ENCODE measurements around the gene PRRX2. TPM values are rescaled to one million over a fixed set of nuclear protein-coding genes. Genes with fewer than 3 reads are reported as not detected.
"Not testable (repeated sequence)": the region's sequence is repeated elsewhere in the genome, so short reads cannot be mapped to it uniquely, and the experiment has no call there.

The PRRX2 gene
- total and polyA plus RNA-seq, 7 experiments from 2014 or later, result 1.1 TPM; not detected in 6

GRCh38 chr9:129759804-129760502, 94.5 kb downstream of the PRRX2 start:
- no peaks in the 10 kb centered on the region for H3K36me3 ChIP-seq (ENCODE audit: control insufficient read depth in 2 of 3, insufficient read depth in 3 of 3, low read length in 3 of 3)
- ChIA-PET POLR2A (no interaction called here), CTCF (interaction anchor here (0.6 to 1.0 kb wide), 3 partner anchors 24 to 594 kb away, joined by 3 read pairs; no protein-coding TSS in a partner anchor)
- intact Hi-C loops (cut with micrococcal nuclease), result no loop called here
- DNase-seq (no peak), ATAC-seq (no peak)
- no peak overlapping the region for H3K4me3 ChIP-seq (ENCODE audit: low read length)
- Mint-ChIP-seq H3K27me3 (peaks cover 0 to 7% (median 0%) of the 10 kb centered on the region in 5 donors), H3K4me3 (no peak overlapping the region), H3K36me3 (no peaks in the 10 kb centered on the region), H3K4me1 (peaks cover 0 to 25% (median 15%) of the 10 kb centered on the region in 7 donors), H3K27ac (no peak overlapping the region), H3K9me3 (no peaks in the 10 kb centered on the region)
- H3K27ac ChIP-seq (ENCODE audit: low read depth, low read length), result no peak overlapping the region
- no peaks in the 10 kb centered on the region for H3K4me1 ChIP-seq (ENCODE audit: control insufficient read depth in 2 of 2, insufficient read depth in 2 of 2, low read length in 2 of 2)
- no peaks in the 10 kb centered on the region for H3K9me3 ChIP-seq (ENCODE audit: control insufficient read depth in 2 of 3, low read length in 3 of 3)
- H3K27me3 ChIP-seq (ENCODE audit: control insufficient read depth in 2 of 2, insufficient read depth in 2 of 2, low read length in 2 of 2), result no peaks in the 10 kb centered on the region

GRCh38 chr9:129760784-129761183, 95.3 kb downstream of the PRRX2 start:
- H3K36me3 Mint-ChIP-seq; H3K9me3 ChIP-seq (ENCODE audit: control insufficient read depth in 2 of 3, low read length in 3 of 3); H3K4me3 ChIP-seq (ENCODE audit: low read length); intact Hi-C loops (cut with micrococcal nuclease); H3K27me3 ChIP-seq (ENCODE audit: control insufficient read depth in 2 of 2, insufficient read depth in 2 of 2, low read length in 2 of 2); POLR2A ChIA-PET; H3K27ac Mint-ChIP-seq; H3K9me3 Mint-ChIP-seq; H3K4me3 Mint-ChIP-seq; H3K36me3 ChIP-seq (ENCODE audit: control insufficient read depth in 2 of 3, insufficient read depth in 3 of 3, low read length in 3 of 3); CTCF ChIA-PET; H3K27me3 Mint-ChIP-seq; DNase-seq; ATAC-seq; H3K27ac ChIP-seq (ENCODE audit: low read depth, low read length); H3K4me1 ChIP-seq (ENCODE audit: control insufficient read depth in 2 of 2, insufficient read depth in 2 of 2, low read length in 2 of 2): not testable (repeated sequence)
- peaks cover 0 to 25% (median 15%) of the 10 kb centered on the region in 7 donors for H3K4me1 Mint-ChIP-seq

GRCh38 chr9:129761293-129761900, 96.0 kb downstream of the PRRX2 start:
- no peaks in the 10 kb centered on the region for H3K9me3 ChIP-seq (ENCODE audit: control insufficient read depth in 2 of 3, low read length in 3 of 3)
- peaks cover 0 to 7% (median 0%) of the 10 kb centered on the region in 5 donors for H3K27me3 Mint-ChIP-seq
- no peak overlapping the region for H3K27ac Mint-ChIP-seq
- POLR2A ChIA-PET, result no interaction called here
- no peak overlapping the region for H3K4me3 ChIP-seq (ENCODE audit: low read length)
- peaks cover 0 to 19% (median 15%) of the 10 kb centered on the region in 7 donors for H3K4me1 Mint-ChIP-seq
- no peaks in the 10 kb centered on the region for H3K36me3 Mint-ChIP-seq
- H3K4me3 Mint-ChIP-seq, result no peak overlapping the region
- CTCF ChIA-PET, result interaction anchor here (0.7 kb wide), 1 partner anchor 12 kb away, joined by 3 read pairs; no protein-coding TSS in a partner anchor
- H3K27ac ChIP-seq (ENCODE audit: low read depth, low read length), result no peak overlapping the region
- no peak for ATAC-seq
- H3K36me3 ChIP-seq (ENCODE audit: control insufficient read depth in 2 of 3, insufficient read depth in 3 of 3, low read length in 3 of 3), result no peaks in the 10 kb centered on the region
- DNase-seq, result no peak
- peaks cover 0 to 2% (median 0%) of the 10 kb centered on the region in 11 donors for H3K9me3 Mint-ChIP-seq
- H3K27me3 ChIP-seq (ENCODE audit: control insufficient read depth in 2 of 2, insufficient read depth in 2 of 2, low read length in 2 of 2), result no peaks in the 10 kb centered on the region
- no peaks in the 10 kb centered on the region for H3K4me1 ChIP-seq (ENCODE audit: control insufficient read depth in 2 of 2, insufficient read depth in 2 of 2, low read length in 2 of 2)
- intact Hi-C loops (cut with micrococcal nuclease), result no loop called here

GRCh38 chr9:129761901-129762369, 96.5 kb downstream of the PRRX2 start:
- Mint-ChIP-seq H3K27me3 (peaks cover 0 to 6% (median 0%) of the 10 kb centered on the region in 5 donors), H3K4me1 (peaks cover 0 to 15% (median 13%) of the 10 kb centered on the region in 7 donors), H3K9me3 (peaks cover 0 to 2% (median 0%) of the 10 kb centered on the region in 11 donors), H3K36me3 (no peaks in the 10 kb centered on the region), H3K4me3 (no peak overlapping the region), H3K27ac (no peak overlapping the region)
- DNase-seq (no peak), ATAC-seq (no peak)
- Histone ChIP-seq H3K4me1 (ENCODE audit: control insufficient read depth in 2 of 2, insufficient read depth in 2 of 2, low read length in 2 of 2) (no peaks in the 10 kb centered on the region), H3K36me3 (ENCODE audit: control insufficient read depth in 2 of 3, insufficient read depth in 3 of 3, low read length in 3 of 3) (no peaks in the 10 kb centered on the region), H3K9me3 (ENCODE audit: control insufficient read depth in 2 of 3, low read length in 3 of 3) (no peaks in the 10 kb centered on the region), H3K4me3 (ENCODE audit: low read length) (no peak overlapping the region), H3K27ac (ENCODE audit: low read depth, low read length) (no peak overlapping the region), H3K27me3 (ENCODE audit: control insufficient read depth in 2 of 2, insufficient read depth in 2 of 2, low read length in 2 of 2) (no peaks in the 10 kb centered on the region)
- POLR2A ChIA-PET, result no interaction called here
- CTCF ChIA-PET, result interaction anchor here (0.7 kb wide), 1 partner anchor 11 kb away, joined by 3 read pairs; no protein-coding TSS in a partner anchor
- intact Hi-C loops (cut with micrococcal nuclease), result no loop called here

- ATAC-seq, result peak; percentile 82
- H3K4me3 Mint-ChIP-seq; H3K36me3 Mint-ChIP-seq; H3K4me1 Mint-ChIP-seq; H3K27ac Mint-ChIP-seq; H3K4me3 ChIP-seq (ENCODE audit: low read length); H3K27me3 ChIP-seq (ENCODE audit: control insufficient read depth in 2 of 2, insufficient read depth in 2 of 2, low read length in 2 of 2); H3K36me3 ChIP-seq (ENCODE audit: control insufficient read depth in 2 of 3, insufficient read depth in 3 of 3, low read length in 3 of 3); intact Hi-C loops (cut with micrococcal nuclease); H3K4me1 ChIP-seq (ENCODE audit: control insufficient read depth in 2 of 2, insufficient read depth in 2 of 2, low read length in 2 of 2); H3K27ac ChIP-seq (ENCODE audit: low read depth, low read length); POLR2A ChIA-PET; H3K9me3 ChIP-seq (ENCODE audit: control insufficient read depth in 2 of 3, low read length in 3 of 3); H3K9me3 Mint-ChIP-seq; H3K27me3 Mint-ChIP-seq; DNase-seq: not testable (repeated sequence)
- CTCF ChIA-PET, result interaction anchor here (0.7 to 1.2 kb wide), 2 partner anchors 11 to 22 kb away, joined by 3 to 5 read pairs; no protein-coding TSS in a partner anchor
These were observed 97.0 kb downstream of the PRRX2 start for GRCh38 chr9:129762370-129762984.

GRCh38 chr9:129762985-129763926, 97.8 kb downstream of the PRRX2 start:
- Mint-ChIP-seq H3K36me3 (no peaks in the 10 kb centered on the region), H3K27me3 (peaks cover 0 to 3% (median under 1%) of the 10 kb centered on the region in 5 donors), H3K27ac (no peak overlapping the region), H3K4me1 (peaks cover 0 to 4% (median 2%) of the 10 kb centered on the region in 7 donors), H3K4me3 (no peak overlapping the region), H3K9me3 (peaks cover 0 to 2% (median 0%) of the 10 kb centered on the region in 11 donors)
- intact Hi-C loops (cut with micrococcal nuclease), result no loop called here
- H3K4me1 ChIP-seq (ENCODE audit: control insufficient read depth in 2 of 2, insufficient read depth in 2 of 2, low read length in 2 of 2), result no peaks in the 10 kb centered on the region
- H3K4me3 ChIP-seq (ENCODE audit: low read length), result no peak overlapping the region
- POLR2A ChIA-PET, result no interaction called here
- H3K36me3 ChIP-seq (ENCODE audit: control insufficient read depth in 2 of 3, insufficient read depth in 3 of 3, low read length in 3 of 3), result no peaks in the 10 kb centered on the region
- no peaks in the 10 kb centered on the region for H3K27me3 ChIP-seq (ENCODE audit: control insufficient read depth in 2 of 2, insufficient read depth in 2 of 2, low read length in 2 of 2)
- DNase-seq (no peak), ATAC-seq (peak; percentile 29)
- CTCF ChIA-PET, result interaction anchor here (0.6 to 1.2 kb wide), 2 partner anchors 20 to 21 kb away, joined by 3 to 5 read pairs; no protein-coding TSS in a partner anchor
- no peaks in the 10 kb centered on the region for H3K9me3 ChIP-seq (ENCODE audit: control insufficient read depth in 2 of 3, low read length in 3 of 3)
- no peak overlapping the region for H3K27ac ChIP-seq (ENCODE audit: low read depth, low read length)
